PC-3 (cell line): ENCODE data around the gene CRACR2B.

Source experiments
- EZH2 ChIP-seq: fragments of 300-600 bp; sonication (generic); IDR thresholded peaks from one replicate; pipeline ENCODE4 v1.6.1; 2017; ENCODE audit warnings: antibody characterized with exemption, mild to moderate bottlenecking, low read length; ENCODE audit not compliant: unreplicated experiment
- EZH2phosphoT487 ChIP-seq: fragments of 300-600 bp; sonication (generic); IDR thresholded peaks from 2 replicates; pipeline ENCODE4 v1.6.1; 2018; ENCODE audit warnings: mild to moderate bottlenecking, antibody characterized with exemption, low read length, borderline replicate concordance
- TF ChIP-seq, protein P1 (sequence below): fragments of 300-600 bp; sonication (generic); conservative IDR thresholded peaks from 2 replicates; pipeline ENCODE4 v1.5.1; 2017; ENCODE audit warnings: antibody characterized with exemption, low read depth, mild to moderate bottlenecking, low read length

DNA sequence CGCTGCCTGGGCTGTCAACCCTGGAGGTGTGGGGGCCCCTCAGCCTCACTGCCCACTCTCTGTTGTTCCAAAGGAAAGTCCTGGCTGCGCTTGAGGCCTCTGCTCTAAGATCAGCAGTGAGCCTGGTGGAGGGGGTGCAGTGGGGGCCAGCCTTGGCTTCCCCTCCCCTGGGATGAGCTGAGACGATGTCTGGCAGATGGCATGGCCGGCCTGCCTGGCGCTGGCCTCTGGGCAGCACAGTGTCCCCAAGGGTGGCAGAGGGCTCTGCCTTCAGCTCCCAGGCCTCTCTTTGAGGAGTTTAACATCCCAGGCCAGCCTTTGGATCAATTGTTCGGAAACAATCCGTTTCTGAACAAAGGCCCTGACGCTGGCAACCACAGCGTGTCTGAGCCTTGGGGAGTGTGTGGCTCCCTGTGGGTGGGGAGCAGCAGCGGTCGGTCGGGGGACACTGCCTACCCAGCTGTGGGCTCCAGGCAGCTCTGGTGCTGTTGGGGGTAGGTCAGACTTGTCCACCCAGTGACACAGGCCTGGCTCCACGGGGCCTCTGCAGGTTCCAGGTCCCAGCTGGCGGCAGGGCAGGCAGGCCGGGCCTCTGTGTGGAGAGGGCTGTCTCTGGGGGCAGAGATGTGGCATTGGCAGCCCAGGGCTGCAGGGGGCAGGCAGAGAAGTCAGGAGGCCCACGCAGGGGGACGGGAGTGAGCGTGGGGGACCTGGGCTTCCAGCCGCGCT lies 27.0 kb downstream of the CRACR2B start:
- TF ChIP-seq, protein P1, sequence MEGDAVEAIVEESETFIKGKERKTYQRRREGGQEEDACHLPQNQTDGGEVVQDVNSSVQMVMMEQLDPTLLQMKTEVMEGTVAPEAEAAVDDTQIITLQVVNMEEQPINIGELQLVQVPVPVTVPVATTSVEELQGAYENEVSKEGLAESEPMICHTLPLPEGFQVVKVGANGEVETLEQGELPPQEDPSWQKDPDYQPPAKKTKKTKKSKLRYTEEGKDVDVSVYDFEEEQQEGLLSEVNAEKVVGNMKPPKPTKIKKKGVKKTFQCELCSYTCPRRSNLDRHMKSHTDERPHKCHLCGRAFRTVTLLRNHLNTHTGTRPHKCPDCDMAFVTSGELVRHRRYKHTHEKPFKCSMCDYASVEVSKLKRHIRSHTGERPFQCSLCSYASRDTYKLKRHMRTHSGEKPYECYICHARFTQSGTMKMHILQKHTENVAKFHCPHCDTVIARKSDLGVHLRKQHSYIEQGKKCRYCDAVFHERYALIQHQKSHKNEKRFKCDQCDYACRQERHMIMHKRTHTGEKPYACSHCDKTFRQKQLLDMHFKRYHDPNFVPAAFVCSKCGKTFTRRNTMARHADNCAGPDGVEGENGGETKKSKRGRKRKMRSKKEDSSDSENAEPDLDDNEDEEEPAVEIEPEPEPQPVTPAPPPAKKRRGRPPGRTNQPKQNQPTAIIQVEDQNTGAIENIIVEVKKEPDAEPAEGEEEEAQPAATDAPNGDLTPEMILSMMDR = no peak
- TF ChIP-seq EZH2phosphoT487 (no peak), EZH2 (no peak)
